SJSA1 (cell line): Measurements from ENCODE around the gene EGFLAM. TPM values are rescaled to one million over a fixed set of nuclear protein-coding genes. Genes with fewer than 3 reads are reported as not detected.
"Not testable (repeated sequence)": the region's sequence is repeated elsewhere in the genome, so short reads cannot be mapped to it uniquely, and the experiment has no call there.

Source experiments
- DNase-seq, 2 experiments: peaks; one replicate each; pipeline ENCODE4 v3.0.0-alpha.2; 2015 to 2020; ENCODE audit warnings: low spot score in 2 of 2, low read depth in 1 of 2
- H3K27ac ChIP-seq: fragments of 250-450 bp; sonication (Bioruptor Pico); 2 replicates; pipeline ENCODE4 v1.5.1; 2020; ENCODE audit warnings: mild to moderate bottlenecking, moderate library complexity
- H3K27me3 ChIP-seq: fragments of 250-450 bp; sonication (Bioruptor Pico); replicated peaks from 2 replicates; pipeline ENCODE4 v1.5.1; 2020; ENCODE audit warnings: mild to moderate bottlenecking, moderate library complexity
- H3K36me3 ChIP-seq: fragments of 250-450 bp; sonication (Bioruptor Pico); 2 replicates; pipeline ENCODE4 v1.5.1; 2020; ENCODE audit warnings: mild to moderate bottlenecking
- H3K4me1 ChIP-seq: fragments of 250-450 bp; sonication (Bioruptor Pico); replicated peaks from 2 replicates; pipeline ENCODE4 v1.6.1; 2021; ENCODE audit warnings: mild to moderate bottlenecking
- H3K4me3 ChIP-seq: fragments of 250-450 bp; sonication (Bioruptor Pico); 2 replicates; pipeline ENCODE4 v1.5.1; 2020; ENCODE audit warnings: mild to moderate bottlenecking
- H3K9me3 ChIP-seq: fragments of 250-450 bp; sonication (Bioruptor Pico); replicated peaks from 2 replicates; pipeline ENCODE4 v1.5.1; 2020; ENCODE audit warnings: mild to moderate bottlenecking
- total RNA-seq: library from RNA; depleted of rRNA; stranded (reverse); fragments of >200 nt; shearing (Covaris generic); gene quantifications from 2 replicates; pipeline ENCODE4 v1.2.3, GENCODE V29; 2014

EGFLAM gene
- total RNA-seq, 1 experiment from 2014 or later, result 0.08 TPM

DNA sequence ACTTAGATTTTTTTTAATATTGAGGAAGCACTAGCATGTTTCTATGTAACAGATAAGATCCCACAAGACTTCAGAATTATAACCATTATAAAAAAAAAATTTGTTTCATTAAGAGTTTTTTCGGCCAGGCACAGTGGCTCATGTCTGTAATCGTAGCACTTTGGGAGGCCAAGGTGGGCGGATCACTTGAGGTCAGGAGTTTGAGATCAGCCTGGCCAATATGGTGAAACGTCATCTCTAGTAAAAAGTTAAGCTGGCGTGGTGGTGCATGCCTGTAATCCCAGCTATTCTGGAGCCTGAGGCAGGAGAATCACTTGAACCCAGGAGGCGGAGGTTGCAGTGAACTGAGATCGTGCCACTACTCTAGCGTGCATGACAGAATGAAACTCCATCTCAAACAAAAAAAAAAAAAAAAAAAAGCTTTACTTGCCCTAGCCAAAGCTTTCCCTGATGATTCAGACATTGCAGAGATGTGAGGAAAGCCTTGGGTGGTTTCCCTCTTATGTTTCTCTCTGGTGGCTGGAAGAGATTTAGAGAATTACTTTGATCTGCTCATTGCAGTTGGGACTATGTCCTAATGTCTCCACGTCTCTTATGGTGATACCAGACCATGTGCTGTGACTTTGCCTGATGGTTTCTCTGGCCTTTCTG lies 65.4 kb downstream of the EGFLAM start:
- H3K4me3 ChIP-seq, result no peak overlapping the region
- no peaks in the 10 kb centered on the region for H3K27me3 ChIP-seq
- H3K36me3 ChIP-seq, result no peaks in the 10 kb centered on the region
- H3K27ac ChIP-seq, result peak overlapping the region; percentile 62
- DNase-seq, result peak; percentile 54 to 73
- H3K4me1 ChIP-seq, result peaks cover 16% of the 10 kb centered on the region
- no peaks in the 10 kb centered on the region for H3K9me3 ChIP-seq

GRCh38 chr5:38329132-38329715 lies 70.9 kb downstream of the EGFLAM start:
- no peaks in the 10 kb centered on the region for H3K27me3 ChIP-seq
- DNase-seq, result peak; percentile 84 to 93
- no peaks in the 10 kb centered on the region for H3K36me3 ChIP-seq
- H3K4me3 ChIP-seq, result no peak overlapping the region
- H3K27ac ChIP-seq, result peak overlapping the region; percentile 61
- peaks cover 30% of the 10 kb centered on the region for H3K4me1 ChIP-seq
- peaks cover 3% of the 10 kb centered on the region; the same call in 1 of the 2 replicates for H3K9me3 ChIP-seq

GRCh38 chr5:38330207-38330606 lies 71.8 kb downstream of the EGFLAM start:
- Histone ChIP-seq H3K9me3 (peaks cover 3% of the 10 kb centered on the region; the same call in 1 of the 2 replicates), H3K36me3 (no peaks in the 10 kb centered on the region), H3K4me1 (peaks cover 23% of the 10 kb centered on the region), H3K27ac (peak overlapping the region; percentile 61), H3K27me3 (no peaks in the 10 kb centered on the region), H3K4me3 (no peak overlapping the region)
- DNase-seq, result peak; percentile 53 to 72

GRCh38 chr5:38331831-38332230 lies 73.5 kb downstream of the EGFLAM start:
- Histone ChIP-seq H3K4me3 (no peak overlapping the region), H3K27me3 (no peaks in the 10 kb centered on the region), H3K27ac (no peak overlapping the region), H3K9me3 (peaks cover 3% of the 10 kb centered on the region; the same call in 1 of the 2 replicates), H3K36me3 (no peaks in the 10 kb centered on the region), H3K4me1 (peaks cover 23% of the 10 kb centered on the region)
- DNase-seq, result no peak

DNA sequence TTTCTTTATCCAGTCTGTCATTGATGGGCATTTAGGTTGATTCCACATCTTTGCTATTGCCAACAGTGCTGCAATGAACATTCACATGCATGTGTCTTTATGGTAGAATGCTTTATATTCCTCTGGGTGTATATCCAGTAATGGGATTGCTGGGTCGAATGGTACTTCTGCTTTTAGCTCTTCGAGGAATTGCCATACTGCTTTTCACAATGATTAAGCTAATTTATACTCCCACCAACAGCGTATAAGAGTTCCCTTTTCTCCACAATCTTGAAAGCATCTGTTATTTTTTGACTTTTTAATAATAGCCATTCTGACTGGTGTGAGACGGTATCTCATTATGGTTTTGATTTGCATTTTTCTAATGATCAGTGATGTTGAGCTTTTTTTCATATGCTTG lies 74.8 kb downstream of the EGFLAM start:
- H3K9me3 ChIP-seq, H3K27me3 ChIP-seq, H3K27ac ChIP-seq, DNase-seq, H3K4me3 ChIP-seq, H3K36me3 ChIP-seq: not testable (repeated sequence)
- H3K4me1 ChIP-seq, result peaks cover 32% of the 10 kb centered on the region

GRCh38 chr5:38338455-38338854 lies 80.1 kb downstream of the EGFLAM start:
- no peaks in the 10 kb centered on the region for H3K9me3 ChIP-seq
- peaks cover 23% of the 10 kb centered on the region for H3K4me1 ChIP-seq
- H3K36me3 ChIP-seq, result no peaks in the 10 kb centered on the region
- no peak overlapping the region for H3K4me3 ChIP-seq
- no peak overlapping the region for H3K27ac ChIP-seq
- no peaks in the 10 kb centered on the region for H3K27me3 ChIP-seq
- DNase-seq, result no peak

- Histone ChIP-seq H3K4me3 (no peak overlapping the region), H3K27ac (no peak overlapping the region), H3K36me3 (no peaks in the 10 kb centered on the region), H3K27me3 (no peaks in the 10 kb centered on the region), H3K4me1 (peaks cover 19% of the 10 kb centered on the region), H3K9me3 (no peaks in the 10 kb centered on the region)
- no peak for DNase-seq
Measured at GRCh38 chr5:38339446-38339845, 81.1 kb downstream of the EGFLAM start.

DNA sequence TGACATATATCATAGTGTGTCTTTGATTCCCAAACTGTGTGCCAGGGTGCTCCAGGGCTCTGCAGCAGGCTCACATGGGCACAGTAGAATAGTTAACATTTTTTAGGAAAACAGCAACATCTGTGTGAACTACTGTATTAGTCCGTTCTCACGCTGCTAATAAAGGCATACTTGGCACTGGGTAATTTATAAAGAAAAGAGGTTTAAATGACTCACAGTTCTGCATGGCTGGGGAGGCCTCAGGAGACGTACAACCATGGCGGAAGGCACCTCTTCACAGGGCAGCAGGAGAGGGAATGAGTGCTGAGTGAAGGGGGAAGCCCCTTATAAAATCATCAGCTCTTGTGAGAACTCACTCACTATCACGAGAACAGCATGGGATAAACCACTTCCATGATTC lies 82.7 kb downstream of the EGFLAM start:
- Histone ChIP-seq H3K4me1 (peaks cover 19% of the 10 kb centered on the region), H3K27me3 (no peaks in the 10 kb centered on the region), H3K36me3 (no peaks in the 10 kb centered on the region), H3K27ac (no peak overlapping the region), H3K9me3 (no peaks in the 10 kb centered on the region), H3K4me3 (no peak overlapping the region)
- DNase-seq, result no peak

- no peak overlapping the region for H3K27ac ChIP-seq
- H3K9me3 ChIP-seq, result no peaks in the 10 kb centered on the region; the same call in 1 of the 2 replicates
- H3K36me3 ChIP-seq, result no peaks in the 10 kb centered on the region
- DNase-seq, result no peak
- no peaks in the 10 kb centered on the region for H3K27me3 ChIP-seq
- H3K4me3 ChIP-seq, result no peak overlapping the region
- peaks cover 19% of the 10 kb centered on the region for H3K4me1 ChIP-seq
Measured at GRCh38 chr5:38341641-38342040, 83.3 kb downstream of the EGFLAM start.

- H3K27ac ChIP-seq, result no peak overlapping the region
- H3K36me3 ChIP-seq, result no peaks in the 10 kb centered on the region
- no peak for DNase-seq
- H3K4me1 ChIP-seq, result peaks cover 19% of the 10 kb centered on the region
- no peaks in the 10 kb centered on the region; the same call in 1 of the 2 replicates for H3K9me3 ChIP-seq
- H3K27me3 ChIP-seq, result no peaks in the 10 kb centered on the region
- H3K4me3 ChIP-seq, result no peak overlapping the region
Measured at GRCh38 chr5:38342261-38342660, 83.9 kb downstream of the EGFLAM start.

GRCh38 chr5:38344891-38345290 lies 86.5 kb downstream of the EGFLAM start:
- Histone ChIP-seq H3K4me3 (no peak overlapping the region), H3K27me3 (no peaks in the 10 kb centered on the region), H3K9me3 (no peaks in the 10 kb centered on the region; the same call in 1 of the 2 replicates), H3K36me3 (no peaks in the 10 kb centered on the region), H3K27ac (no peak overlapping the region), H3K4me1 (no peaks in the 10 kb centered on the region)
- DNase-seq, result no peak

- Histone ChIP-seq H3K4me1 (no peaks in the 10 kb centered on the region), H3K36me3 (no peaks in the 10 kb centered on the region), H3K27me3 (no peaks in the 10 kb centered on the region), H3K27ac (no peak overlapping the region), H3K9me3 (no peaks in the 10 kb centered on the region; the same call in 1 of the 2 replicates), H3K4me3 (no peak overlapping the region)
- DNase-seq, result no peak
Measured at GRCh38 chr5:38346593-38346992, 88.2 kb downstream of the EGFLAM start.

DNA sequence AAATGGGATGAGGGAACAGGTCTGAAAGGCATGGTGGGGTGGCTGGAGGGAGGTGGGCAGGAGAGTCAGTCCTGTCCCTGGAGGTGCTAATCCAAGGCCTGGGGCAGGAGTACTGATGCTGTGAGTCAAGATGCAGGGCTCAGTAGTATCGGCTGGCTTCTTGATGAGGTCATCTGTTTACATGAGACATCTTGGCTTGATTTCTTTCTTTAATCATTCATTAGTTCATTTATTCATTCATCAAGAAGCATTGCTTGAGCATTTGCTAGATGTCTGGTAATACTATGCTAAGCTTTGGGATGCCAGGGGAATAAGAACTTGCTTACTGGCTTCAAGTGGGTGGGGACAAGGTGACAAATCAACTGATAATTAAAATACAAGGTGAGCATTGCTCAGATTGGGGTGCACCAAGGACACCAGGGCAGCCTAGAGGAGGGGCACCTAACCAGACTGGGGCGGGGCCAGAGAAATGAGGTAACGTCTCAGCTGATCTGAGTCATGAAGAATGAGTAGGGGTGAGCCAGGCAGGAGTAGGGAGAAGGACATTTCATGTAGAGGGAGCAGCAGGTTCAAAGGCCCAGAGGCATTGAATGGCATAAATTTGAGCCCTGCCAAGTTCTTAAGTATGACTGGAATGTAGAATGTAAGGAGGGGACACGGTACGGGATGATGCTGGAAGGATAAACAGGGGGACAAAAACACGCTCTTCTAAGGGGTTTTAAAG lies 88.8 kb downstream of the EGFLAM start:
- H3K4me3 ChIP-seq, result no peak overlapping the region
- no peaks in the 10 kb centered on the region for H3K27me3 ChIP-seq
- no peak overlapping the region for H3K27ac ChIP-seq
- no peaks in the 10 kb centered on the region for H3K36me3 ChIP-seq
- no peaks in the 10 kb centered on the region for H3K4me1 ChIP-seq
- H3K9me3 ChIP-seq, result no peaks in the 10 kb centered on the region; the same call in 1 of the 2 replicates
- no peak for DNase-seq

- no peaks in the 10 kb centered on the region for H3K36me3 ChIP-seq
- no peak overlapping the region for H3K27ac ChIP-seq
- no peaks in the 10 kb centered on the region; the same call in 1 of the 2 replicates for H3K9me3 ChIP-seq
- no peaks in the 10 kb centered on the region for H3K27me3 ChIP-seq
- no peaks in the 10 kb centered on the region for H3K4me1 ChIP-seq
- no peak overlapping the region for H3K4me3 ChIP-seq
- DNase-seq, result no peak
Measured at GRCh38 chr5:38347896-38348295, 89.5 kb downstream of the EGFLAM start.
